H1 (cell line): Measurements from ENCODE around the gene TNPO3. TPM values are rescaled to one million over a fixed set of nuclear protein-coding genes. Genes with fewer than 3 reads are reported as not detected.
A peak's percentile ranks its signal among the peaks of the same experiment; 100 is the strongest.

Experiments used
- CTCF ChIA-PET: fragments of 300-600 bp; sonication (Branson Sonifier 250); formaldehyde crosslinking; loops from one replicate; lab custom pipeline; 2021; ENCODE audit not compliant: partially characterized antibody; lab: Charles Lee
- POLR2A ChIA-PET: fragments of 300-600 bp; sonication (Branson Sonifier 250); formaldehyde crosslinking; loops from one replicate; lab custom pipeline; 2021; ENCODE audit warnings: inconsistent platforms; ENCODE audit not compliant: partially characterized antibody; lab: Charles Lee
- DNase-seq, 2 experiments: peaks; one replicate each; pipeline versions ENCODE4 v3.0.0 to v3.0.0-alpha.2; 2010 to 2022; ENCODE audit warnings: low spot score in 2 of 2, low read depth in 1 of 2, mixed read lengths in 1 of 2
- FAIRE-seq: peaks from 2 replicates; lab custom pipeline; 2011; peaks lifted over from hg19 to GRCh38; lab: Jason Lieb, UNC
- H2AFZ ChIP-seq: 2 replicates; pipeline ENCODE4 v1.8.1; 2012; ENCODE audit warnings: low read length, inconsistent platforms
- H2AK5ac ChIP-seq: 2 replicates; pipeline ENCODE4 v1.6.1; 2013; ENCODE audit warnings: low read depth, low read length
- H2BK120ac ChIP-seq: replicated peaks from 2 replicates; pipeline ENCODE3; 2013; ENCODE audit warnings: low read depth, low read length, inconsistent platforms
- H2BK12ac ChIP-seq: 2 replicates; pipeline ENCODE4 v1.6.1; 2013; ENCODE audit warnings: low read depth, low read length
- H2BK15ac ChIP-seq: 2 replicates; pipeline ENCODE4 v1.6.1; 2013; ENCODE audit warnings: low read length
- H2BK20ac ChIP-seq: 2 replicates; pipeline ENCODE4 v1.6.1; 2013; ENCODE audit warnings: low read length
- H2BK5ac ChIP-seq: 2 replicates; pipeline ENCODE4 v1.6.1; 2013; ENCODE audit warnings: low read depth, low read length
- H3K14ac ChIP-seq: 2 replicates; pipeline ENCODE4 v1.6.1; 2013; ENCODE audit warnings: inconsistent platforms; ENCODE audit not compliant: insufficient read length
- H3K18ac ChIP-seq: 2 replicates; pipeline ENCODE4 v1.6.1; 2013; ENCODE audit warnings: low read length; ENCODE audit errors: extremely low read depth
- H3K23ac ChIP-seq: 2 replicates; pipeline ENCODE4 v1.6.1; 2013; ENCODE audit warnings: inconsistent platforms; ENCODE audit not compliant: insufficient read length
- H3K23me2 ChIP-seq: 2 replicates; pipeline ENCODE4 v1.6.1; 2013; ENCODE audit warnings: low read depth, low read length
- H3K27ac ChIP-seq: 2 replicates; pipeline ENCODE4 v1.6.1; 2011; ENCODE audit warnings: low read depth, low read length, inconsistent platforms
- H3K27me3 ChIP-seq, 4 experiments: replicated peaks in 1 of 4; 1 replicate in 1 of 4; 2 replicates in 3 of 4; pipeline versions ENCODE4 v1.6.1 to v1.8.1; 2011 to 2013; ENCODE audit warnings: low read length in 3 of 4, mild to moderate bottlenecking in 3 of 4, inconsistent platforms in 2 of 4, mixed read lengths in 2 of 4, moderate library complexity in 1 of 4; ENCODE audit not compliant: control insufficient read depth in 3 of 4, insufficient read depth in 3 of 4; ENCODE audit errors: extremely low read depth in 1 of 4
- H3K36me3 ChIP-seq, 4 experiments: 2 replicates each; pipeline versions ENCODE4 v1.6.1 to v1.8.1; 2011 to 2013; ENCODE audit warnings: mild to moderate bottlenecking in 4 of 4, low read length in 3 of 4, moderate library complexity in 2 of 4, control low read depth in 1 of 4, inconsistent platforms in 1 of 4; ENCODE audit not compliant: insufficient read depth in 4 of 4, control insufficient read depth in 2 of 4
- H3K4ac ChIP-seq: replicated peaks from 2 replicates; pipeline ENCODE3; 2013; ENCODE audit warnings: low read length, low read depth, mixed read lengths, inconsistent platforms; ENCODE audit not compliant: insufficient read length
- H3K4me1 ChIP-seq, 4 experiments: replicated peaks in 1 of 4; 1 replicate in 1 of 4; 2 replicates in 3 of 4; pipeline versions ENCODE4 v1.6.1 to v1.8.1; 2011 to 2013; ENCODE audit warnings: low read length in 3 of 4, inconsistent platforms in 2 of 4, mixed read lengths in 1 of 4; ENCODE audit not compliant: insufficient read depth in 4 of 4, control insufficient read depth in 3 of 4
- H3K4me2 ChIP-seq, 2 experiments: 2 replicates each; pipeline versions ENCODE4 v1.6.1 to v1.8.1; 2011 to 2013; ENCODE audit warnings: low read depth in 2 of 2, low read length in 2 of 2, control low read depth in 1 of 2, inconsistent platforms in 1 of 2, mild to moderate bottlenecking in 1 of 2; ENCODE audit not compliant: insufficient read depth in 1 of 2
- H3K4me3 ChIP-seq, 4 experiments: fragments of 200-600, 300-600 bp in 1 of 4; sonication (generic), shearing (Covaris generic), sonication (Bioruptor Twin) in 1 of 4; 2 replicates each; pipeline versions ENCODE4 v1.5.1 to v1.8.1; 2011 to 2016; ENCODE audit warnings: low read length in 4 of 4, low read depth in 3 of 4, control low read depth in 2 of 4, inconsistent platforms in 2 of 4, mild to moderate bottlenecking in 2 of 4, mixed read lengths in 1 of 4, moderate library complexity in 1 of 4; ENCODE audit not compliant: insufficient read depth in 2 of 4; ENCODE audit errors: extremely low read depth in 1 of 4
- H3K56ac ChIP-seq: replicated peaks from 2 replicates; pipeline ENCODE3; 2013; ENCODE audit warnings: low read depth, mild to moderate bottlenecking, mixed read lengths, low read length, inconsistent platforms; ENCODE audit not compliant: insufficient read length
- H3K79me1 ChIP-seq: 2 replicates; pipeline ENCODE4 v1.6.1; 2013; ENCODE audit warnings: low read depth, low read length, control low read depth
- H3K79me2 ChIP-seq, 2 experiments: 2 replicates each; pipeline versions ENCODE4 v1.6.1 to v1.8.1; 2012 to 2013; ENCODE audit warnings: low read length in 2 of 2, mild to moderate bottlenecking in 2 of 2, inconsistent platforms in 1 of 2; ENCODE audit not compliant: insufficient read depth in 2 of 2, control insufficient read depth in 1 of 2
- H3K9ac ChIP-seq, 4 experiments: replicated peaks in 1 of 4; 1 replicate in 1 of 4; 2 replicates in 3 of 4; pipeline versions ENCODE4 v1.6.1 to v1.8.1; 2011 to 2013; ENCODE audit warnings: low read depth in 3 of 4, low read length in 3 of 4, control low read depth in 2 of 4, mild to moderate bottlenecking in 2 of 4, moderate library complexity in 2 of 4, inconsistent platforms in 1 of 4; ENCODE audit errors: extremely low read depth in 1 of 4
- H3K9me3 ChIP-seq, 2 experiments: 2 replicates each; pipeline versions ENCODE4 v1.6.1 to v1.8.1; 2012 to 2013; ENCODE audit warnings: mild to moderate bottlenecking in 2 of 2, moderate library complexity in 2 of 2, control low read depth in 1 of 2, inconsistent platforms in 1 of 2, low read depth in 1 of 2, low read length in 1 of 2, mixed read lengths in 1 of 2; ENCODE audit not compliant: insufficient read depth in 2 of 2
- H4K20me1 ChIP-seq, 2 experiments: replicated peaks in 1 of 2; 2 replicates each; pipeline versions ENCODE3 to v1.8.1; 2011 to 2013; ENCODE audit warnings: inconsistent platforms in 2 of 2, low read length in 2 of 2, mild to moderate bottlenecking in 1 of 2; ENCODE audit not compliant: insufficient read depth in 2 of 2, control insufficient read depth in 1 of 2
- H4K5ac ChIP-seq: 2 replicates; pipeline ENCODE4 v1.6.1; 2013; ENCODE audit warnings: low read length, low read depth, mixed read lengths, inconsistent platforms; ENCODE audit not compliant: insufficient read length
- H4K8ac ChIP-seq: 2 replicates; pipeline ENCODE4 v1.8.0; 2013; ENCODE audit warnings: mild to moderate bottlenecking, moderate library complexity, low read length, inconsistent platforms; ENCODE audit not compliant: insufficient read depth; ENCODE audit errors: extremely low read depth
- H4K91ac ChIP-seq: replicated peaks from 2 replicates; pipeline ENCODE3; 2013; ENCODE audit warnings: low read length, mixed read lengths, inconsistent platforms; ENCODE audit not compliant: insufficient read length
- CREB1 ChIP-seq: IDR thresholded peaks from 2 replicates; pipeline ENCODE4 v1.6.1; 2012; ENCODE audit warnings: inconsistent platforms
- EP300 ChIP-seq, 2 experiments: IDR thresholded peaks; 1 replicate in 1 of 2; 2 replicates in 1 of 2; pipeline ENCODE4 v1.6.1; 2011 to 2012; ENCODE audit warnings: low read depth in 2 of 2, low read length in 2 of 2, mild to moderate bottlenecking in 2 of 2, borderline replicate concordance in 1 of 2, inconsistent platforms in 1 of 2, moderate library complexity in 1 of 2
- GTF2F1 ChIP-seq: IDR thresholded peaks from 2 replicates; pipeline ENCODE4 v1.6.1; 2012; ENCODE audit warnings: low read depth, low read length, improper control_type of control experiment, borderline replicate concordance
- RNF2 ChIP-seq: fragments of 200-900, 300-1000 bp; sonication (generic); IDR thresholded peaks from 2 replicates; pipeline ENCODE4 v1.7.1; 2016; ENCODE audit warnings: borderline replicate concordance, low read depth, mild to moderate bottlenecking, antibody characterized with exemption, low read length; ENCODE audit not compliant: poor library complexity, severe bottlenecking; ENCODE audit errors: missing control alignments
- RXRA ChIP-seq: IDR thresholded peaks from 2 replicates; pipeline ENCODE4 v1.6.1; 2011; ENCODE audit warnings: low read depth, mild to moderate bottlenecking, low read length, moderate library complexity; ENCODE audit not compliant: insufficient read depth
- SP1 ChIP-seq: IDR thresholded peaks from 2 replicates; pipeline ENCODE4 v1.6.1; 2011; ENCODE audit warnings: low read depth, low read length
- SP2 ChIP-seq: IDR thresholded peaks from 2 replicates; pipeline ENCODE4 v1.6.1; 2012; ENCODE audit warnings: mild to moderate bottlenecking, low read length, inconsistent platforms
- WGBS, 2 experiments: shearing (Covaris generic) in 1 of 2; methylation state at CpG; one replicate each; pipeline versions ENCODE4 v1.1.6 to v1.1.7; 2013 to 2015; ENCODE audit warnings: low lambda C conversion rate in 2 of 2, mixed read lengths in 2 of 2, inconsistent platforms in 1 of 2, low coverage in 1 of 2, missing lambda C conversion rate in 1 of 2; ENCODE audit not compliant: insufficient replicate concordance in 2 of 2, insufficient coverage in 1 of 2, insufficient read length in 1 of 2; ENCODE audit errors: extremely low coverage in 1 of 2, missing lambda C conversion rate in 1 of 2; 5-methylcytosine and 5-hydroxymethylcytosine counted together
- polyA plus RNA-seq, 7 experiments: library from polyadenylated mRNA; depleted of rRNA in 3 of 7; stranded (reverse) in 5 of 7; unstranded in 2 of 7; fragments of >200 nt in 5 of 7; fragments of 200-250 nt in 2 of 7; gene quantifications; 1 replicate in 5 of 7; 2 replicates in 1 of 7; 4 replicates in 1 of 7; pipeline versions ENCODE4 v1.2.1 to v1.2.3, GENCODE V29; 2011 to 2013; ENCODE audit warnings: missing spikeins in 2 of 7, mixed read lengths in 2 of 7
- total RNA-seq: library from RNA; stranded (reverse); fragmentation: NEBNext Ultra II Directional; extraction: Animal tissue kit (Norgen Biotek cat#: 25700); gene quantifications from 2 replicates; pipeline ENCODE4 v1.2.1, GENCODE V29; 2021

Gene TNPO3
- total and polyA plus RNA-seq, 2 of the 8 experiments (the other 6 are each of a cell fraction or from before 2014, with no cell fraction given): 67.6 to 99.2 TPM

- WGBS, 2 experiments: 86% methylated on average over 4 of the region's 4 CpGs; no CpG with 5 or more reads in 1 of the 2 experiments
- POLR2A ChIA-PET: interaction anchor here (2.4 kb wide), 1 partner anchor 19 kb away, joined by 9 read pairs; the partner anchor contains the start of gene TNPO3
- 0 out of 2 replicates have a peak overlapping the region, but pooled peaks have one; percentile 81 for H2BK15ac ChIP-seq
- H2BK12ac ChIP-seq: no peak overlapping the region
- H3K56ac ChIP-seq: no peak overlapping the region
- no peaks in the 10 kb centered on the region for H3K4me1 ChIP-seq
- H2AFZ ChIP-seq: no peak overlapping the region
- no peak for FAIRE-seq
- 0 out of 2 replicates have a peak overlapping the region, but pooled peaks have one; percentile 1 for H2BK20ac ChIP-seq
- H3K79me1 ChIP-seq: no peaks in the 10 kb centered on the region
- CTCF ChIA-PET: interaction anchor here (0.6 to 1.2 kb wide), 3 partner anchors 18 to 752 kb away, joined by 3 read pairs; no protein-coding TSS in a partner anchor
- H4K8ac ChIP-seq: no peak overlapping the region
- no peak overlapping the region for H4K91ac ChIP-seq
- no peak overlapping the region for H3K4me2 ChIP-seq
- H2BK5ac ChIP-seq: no peak overlapping the region
- no peak overlapping the region for H2AK5ac ChIP-seq
- H3K23me2 ChIP-seq: no peaks in the 10 kb centered on the region
- no peaks in the 10 kb centered on the region for H4K20me1 ChIP-seq
- no peaks in the 10 kb centered on the region for H3K79me2 ChIP-seq
- H4K5ac ChIP-seq: no peak overlapping the region
- H3K27me3 ChIP-seq: no peaks in the 10 kb centered on the region
- no peak overlapping the region for H3K4me3 ChIP-seq
- H3K18ac ChIP-seq: no peak overlapping the region
- no peaks in the 10 kb centered on the region; a peak in 1 of 4 replicates for H3K9me3 ChIP-seq
- DNase-seq: no peak
- H3K4ac ChIP-seq: no peak overlapping the region
- H3K27ac ChIP-seq: no peak overlapping the region
- no peak for TF ChIP-seq SP2
- TF ChIP-seq RNF2: no peak
- TF ChIP-seq CREB1: no peak
- TF ChIP-seq SP1: no peak
- TF ChIP-seq GTF2F1: no peak
- no peak for TF ChIP-seq RXRA
- no peak for TF ChIP-seq EP300 (IDR thresholded peaks at IDR 0.05; ENCODE audit: borderline replicate concordance in 1 of 2, low read depth in 2 of 2, low read length in 2 of 2)
- no peaks in the 10 kb centered on the region for H3K36me3 ChIP-seq
- H3K23ac ChIP-seq: no peak overlapping the region
- no peak overlapping the region for H3K9ac ChIP-seq
- H2BK120ac ChIP-seq: no peak overlapping the region
- H3K14ac ChIP-seq: no peak overlapping the region
Measured at GRCh38 chr7:129073738-129074137, 18.8 kb upstream of the TNPO3 start.
